ENCODE data around the gene ZNF652. TPM values are rescaled to one million over a fixed set of nuclear protein-coding genes. Genes with fewer than 3 reads are reported as not detected.
A peak's percentile ranks its signal among the peaks of the same experiment; 100 is the strongest.

ZNF652 gene
- total and polyA plus RNA-seq, 2 of the 4 experiments (the other 2 are of a cell fraction), result 3.6 to 8.8 TPM

GRCh38 chr17:49269356-49269755, 92.7 kb downstream of the ZNF652 start:
- Histone ChIP-seq H3K9ac (ENCODE audit: low read depth, low read length) (no peak overlapping the region), H3K79me1 (ENCODE audit: low read depth in 1 of 2, low read length in 2 of 2) (no peaks in the 10 kb centered on the region), H3K4me3 (ENCODE audit: insufficient read depth, low read depth, low read length) (no peak overlapping the region), H4K91ac (ENCODE audit: insufficient read depth, low read depth, low read length) (no peak overlapping the region), H3K27me3 (ENCODE audit: control insufficient read depth, insufficient read depth, low read length) (0 out of 2 replicates have a peak, but pooled peaks cover 2% of the 10 kb centered on the region), H3K4me1 (ENCODE audit: control insufficient read depth, insufficient read depth, low read length) (no peaks in the 10 kb centered on the region), H4K5ac (ENCODE audit: low read depth, low read length) (no peak overlapping the region), H2AFZ (replicated peaks; ENCODE audit: low read length, poor library complexity) (no peak overlapping the region), H3K36me3 (ENCODE audit: control insufficient read depth, insufficient read depth, low read length) (no peaks in the 10 kb centered on the region), H3K9me1 (ENCODE audit: insufficient read depth, low read length) (no peaks in the 10 kb centered on the region), H3K14ac (replicated peaks; ENCODE audit: low read depth, low read length) (no peak overlapping the region), H3K27ac (ENCODE audit: insufficient read depth, low read length) (no peak overlapping the region), H3K23ac (ENCODE audit: low read depth, low read length) (no peak overlapping the region), H4K8ac (ENCODE audit: low read depth in 2 of 2, low read length in 2 of 2) (no peak overlapping the region), H3K18ac (ENCODE audit: low read depth, low read length) (no peak overlapping the region), H3K9me3 (ENCODE audit: control insufficient read depth, insufficient read depth, low read length) (no peaks in the 10 kb centered on the region), H3K4me2 (ENCODE audit: low read depth, low read length) (no peak overlapping the region), H2BK15ac (ENCODE audit: low read depth, low read length) (no peak overlapping the region), H2BK20ac (ENCODE audit: low read depth, low read length) (no peak overlapping the region), H2AK5ac (ENCODE audit: low read depth, low read length) (no peak overlapping the region), H4K20me1 (ENCODE audit: insufficient read depth, low read length) (no peaks in the 10 kb centered on the region), H3K56ac (ENCODE audit: extremely low read depth, insufficient read depth, low read length) (no peak overlapping the region), H3K4ac (ENCODE audit: low read depth, low read length) (no peak overlapping the region), H2AK9ac (replicated peaks; ENCODE audit: low read depth, low read length, poor library complexity) (peak overlapping the region; percentile 81), H2BK120ac (ENCODE audit: low read depth, low read length) (no peak overlapping the region), H2BK5ac (ENCODE audit: low read depth, low read length, poor library complexity, severe bottlenecking) (no peak overlapping the region)
- dilution Hi-C loops (cut with HindIII; ENCODE audit: low sequenced_read_pairs, unreplicated experiment) (no loop called here), in situ Hi-C loops (cut with MboI; ENCODE audit: low sequenced_read_pairs) (no loop called here), intact Hi-C loops (cut with micrococcal nuclease) (no loop called here)
- DNase-seq, result no peak
- no CpG with 5 or more reads among the region's 5 CpGs for WGBS, 2 experiments (ENCODE audit: extremely low coverage in 2 of 2, insufficient read length in 1 of 2)
- TF ChIP-seq SMC3 (IDR thresholded peaks at IDR 0.05; ENCODE audit: low read depth, low read length) (no peak), CTCF (conservative IDR thresholded peaks at IDR 0.05; ENCODE audit: low read depth, low read length) (no peak), MAFK (IDR thresholded peaks at IDR 0.05; ENCODE audit: low read depth, low read length) (no peak)
- BruUV-seq (replicated peaks), result no TSS peak
- POLR2A ChIA-PET (ENCODE audit: unreplicated experiment), result no interaction called here
- no peak for ATAC-seq (ENCODE audit: low read depth)
- CTCF ChIA-PET, result no interaction called here

Measured in IMR-90 (cell line).